ENCODE data around the gene NOD2.

Gene NOD2

DNA sequence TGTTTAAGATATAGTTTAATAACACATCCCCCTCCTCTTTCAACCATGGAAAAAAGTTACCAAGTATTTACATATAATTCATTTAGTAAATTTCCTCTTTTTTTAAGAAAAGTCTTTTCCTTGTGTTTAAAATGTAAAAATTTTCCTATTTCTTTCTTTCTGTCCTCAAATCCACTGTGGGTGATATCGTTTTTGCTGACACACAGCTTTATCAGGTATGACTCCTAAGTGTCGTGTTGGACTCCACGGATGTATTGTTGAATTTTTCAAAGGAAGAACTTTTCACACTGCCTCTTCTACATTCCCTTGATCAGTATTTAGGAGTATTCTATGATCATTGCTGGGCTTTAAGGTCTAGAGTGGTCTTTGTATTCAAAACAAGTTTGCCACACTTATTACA, 81.6 kb downstream of the NOD2 start:
- DNase-seq (ENCODE audit: low spot score): no peak
- TF ChIP-seq, protein P1, sequence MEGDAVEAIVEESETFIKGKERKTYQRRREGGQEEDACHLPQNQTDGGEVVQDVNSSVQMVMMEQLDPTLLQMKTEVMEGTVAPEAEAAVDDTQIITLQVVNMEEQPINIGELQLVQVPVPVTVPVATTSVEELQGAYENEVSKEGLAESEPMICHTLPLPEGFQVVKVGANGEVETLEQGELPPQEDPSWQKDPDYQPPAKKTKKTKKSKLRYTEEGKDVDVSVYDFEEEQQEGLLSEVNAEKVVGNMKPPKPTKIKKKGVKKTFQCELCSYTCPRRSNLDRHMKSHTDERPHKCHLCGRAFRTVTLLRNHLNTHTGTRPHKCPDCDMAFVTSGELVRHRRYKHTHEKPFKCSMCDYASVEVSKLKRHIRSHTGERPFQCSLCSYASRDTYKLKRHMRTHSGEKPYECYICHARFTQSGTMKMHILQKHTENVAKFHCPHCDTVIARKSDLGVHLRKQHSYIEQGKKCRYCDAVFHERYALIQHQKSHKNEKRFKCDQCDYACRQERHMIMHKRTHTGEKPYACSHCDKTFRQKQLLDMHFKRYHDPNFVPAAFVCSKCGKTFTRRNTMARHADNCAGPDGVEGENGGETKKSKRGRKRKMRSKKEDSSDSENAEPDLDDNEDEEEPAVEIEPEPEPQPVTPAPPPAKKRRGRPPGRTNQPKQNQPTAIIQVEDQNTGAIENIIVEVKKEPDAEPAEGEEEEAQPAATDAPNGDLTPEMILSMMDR (IDR thresholded peaks at IDR 0.05; ENCODE audit: extremely low read depth, missing control alignments): no peak

DNA sequence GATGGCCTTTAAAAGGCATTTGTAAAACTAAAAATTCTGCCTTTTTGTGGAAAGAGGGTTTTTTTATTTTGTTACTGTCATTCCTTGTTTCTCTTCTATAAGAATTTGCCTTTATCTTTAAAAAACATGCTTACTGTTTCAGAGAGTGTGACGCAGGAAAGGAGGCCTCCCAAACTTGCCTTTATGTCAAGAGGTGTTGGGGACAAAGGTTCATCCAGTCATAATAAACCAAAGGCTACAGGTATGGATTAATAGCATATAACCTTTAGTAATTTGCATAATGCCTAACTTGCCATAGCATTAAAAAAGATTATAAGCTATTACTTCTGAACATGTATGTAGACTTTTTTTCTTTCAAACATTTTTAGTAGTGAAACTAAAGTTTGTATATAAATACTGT, 82.6 kb downstream of the NOD2 start:
- TF ChIP-seq, protein P1 (IDR thresholded peaks at IDR 0.05; ENCODE audit: extremely low read depth, missing control alignments): no peak
- DNase-seq (ENCODE audit: low spot score): no peak

DNA sequence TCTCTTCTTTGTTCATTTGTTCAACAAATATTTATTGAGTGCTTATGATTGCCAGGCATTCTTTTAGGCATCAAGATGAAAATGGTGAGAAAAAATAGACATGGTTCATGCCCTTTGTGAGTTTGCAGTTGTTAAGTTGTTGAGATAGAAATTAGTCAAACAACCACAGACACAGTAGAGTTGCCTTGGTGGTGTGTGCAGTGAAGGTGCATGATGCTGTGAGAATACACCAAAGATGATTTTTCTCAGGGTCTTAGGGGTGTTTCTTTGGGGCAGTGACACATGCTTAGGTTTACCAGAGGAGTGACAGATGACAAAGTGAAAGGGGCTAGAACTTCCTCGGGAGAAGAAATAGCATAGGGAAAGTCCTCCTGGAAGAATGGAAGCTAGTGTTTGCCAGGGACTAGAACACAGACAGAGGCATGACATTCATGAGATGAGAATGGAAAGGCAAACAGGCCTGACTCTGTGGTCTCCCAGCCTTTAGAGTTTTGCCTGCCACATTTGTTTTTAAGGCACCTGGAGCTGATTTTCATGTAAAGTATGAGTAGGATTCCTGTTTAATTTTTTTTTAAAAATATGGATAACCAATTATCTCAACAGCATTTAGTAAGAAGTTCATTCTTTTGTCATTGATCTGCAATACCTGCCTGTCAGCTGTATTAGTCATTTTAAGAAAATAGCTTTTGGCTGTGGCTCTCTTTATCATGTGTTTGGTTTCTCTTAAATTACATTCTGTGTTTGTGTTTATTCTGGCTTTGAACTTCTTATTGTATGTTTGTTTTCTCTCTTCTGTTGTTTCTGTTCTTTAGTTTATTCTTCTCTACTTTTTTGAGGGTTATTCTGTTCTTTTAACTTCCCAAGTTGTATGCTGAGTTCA, 85.1 kb downstream of the NOD2 start:
- no peak for DNase-seq (ENCODE audit: low spot score)
- TF ChIP-seq, protein P1 (IDR thresholded peaks at IDR 0.05; ENCODE audit: extremely low read depth, missing control alignments): no peak

DNA sequence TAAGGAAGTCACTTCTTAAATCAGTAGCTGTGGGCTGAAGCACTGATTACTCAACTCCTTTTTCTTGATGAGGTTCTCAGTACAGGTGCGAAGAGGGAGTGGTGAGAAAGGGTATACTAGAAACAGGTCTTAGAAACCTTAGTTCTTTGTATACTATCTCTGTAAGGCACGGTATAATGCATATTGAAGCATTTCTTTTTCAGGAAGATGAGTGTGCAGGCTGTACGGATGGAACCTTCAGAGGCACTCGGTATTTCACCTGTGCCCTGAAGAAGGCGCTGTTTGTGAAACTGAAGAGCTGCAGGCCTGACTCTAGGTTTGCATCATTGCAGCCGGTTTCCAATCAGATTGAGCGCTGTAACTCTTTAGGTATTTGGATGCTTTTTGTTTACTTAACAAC, 87.6 kb downstream of the NOD2 start:
- no peak for DNase-seq (ENCODE audit: low spot score)
- TF ChIP-seq, protein P1 (IDR thresholded peaks at IDR 0.05; ENCODE audit: extremely low read depth, missing control alignments): no peak

DNA sequence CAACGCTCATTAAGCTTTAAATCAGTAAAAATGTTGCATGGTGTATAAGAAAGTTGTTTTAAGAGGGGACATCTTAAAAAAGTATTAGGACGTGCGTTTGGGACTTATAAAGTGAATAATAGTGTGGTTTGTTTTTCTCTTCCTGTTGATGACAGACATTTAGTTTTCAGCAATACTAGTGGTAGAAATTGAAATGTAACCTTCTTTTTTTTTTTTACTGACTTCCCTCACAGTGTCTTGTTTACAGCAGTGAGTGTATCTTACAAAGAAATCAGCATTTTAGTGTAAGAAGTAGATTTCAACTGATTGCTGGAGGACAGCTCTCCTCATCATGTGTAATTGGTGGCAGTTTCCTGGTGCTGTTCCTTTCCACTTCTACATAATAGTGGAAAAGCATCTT, 88.1 kb downstream of the NOD2 start:
- no peak for DNase-seq (ENCODE audit: low spot score)
- TF ChIP-seq, protein P1 (IDR thresholded peaks at IDR 0.05; ENCODE audit: extremely low read depth, missing control alignments): no peak
